Osteoblast (primary cell): ENCODE results near the gene CARD10. TPM values are rescaled to one million over a fixed set of nuclear protein-coding genes. Genes with fewer than 3 reads are reported as not detected.

Source experiments
- DNase-seq: peaks from one replicate; pipeline ENCODE4 v3.0.0; 2011; ENCODE audit warnings: low spot score, mixed read lengths; ENCODE audit not compliant: insufficient read length; ENCODE audit errors: missing footprints
- H2AFZ ChIP-seq: 2 replicates; pipeline ENCODE4 v1.6.0; 2011; ENCODE audit warnings: mild to moderate bottlenecking, low read length
- H3K27ac ChIP-seq: 2 replicates; pipeline ENCODE4 v1.5.1; 2011; ENCODE audit warnings: mild to moderate bottlenecking, low read depth, low read length, moderate library complexity
- H3K27me3 ChIP-seq: 2 replicates; pipeline ENCODE4 v1.6.0; 2012; ENCODE audit warnings: mild to moderate bottlenecking, control low read depth, inconsistent platforms, low read length, moderate library complexity; ENCODE audit not compliant: insufficient read depth
- H3K36me3 ChIP-seq: 2 replicates; pipeline ENCODE4 v1.5.1; 2011; ENCODE audit warnings: mild to moderate bottlenecking, low read length, control low read depth, moderate library complexity; ENCODE audit not compliant: insufficient read depth
- H3K4me1 ChIP-seq: 2 replicates; pipeline ENCODE4 v1.5.1; 2011; ENCODE audit warnings: mild to moderate bottlenecking, low read length, control low read depth, moderate library complexity; ENCODE audit not compliant: insufficient read depth
- H3K4me2 ChIP-seq: 2 replicates; pipeline ENCODE4 v1.6.0; 2011; ENCODE audit warnings: mild to moderate bottlenecking, low read length; ENCODE audit not compliant: insufficient read depth
- H3K4me3 ChIP-seq: fragments of 200-600 bp; sonication (generic); 3 replicates; pipeline ENCODE4 v1.5.1; 2012; ENCODE audit warnings: mild to moderate bottlenecking, low read length, inconsistent platforms; ENCODE audit not compliant: insufficient read depth
- H3K79me2 ChIP-seq: 2 replicates; pipeline ENCODE4 v1.6.0; 2012; ENCODE audit warnings: mild to moderate bottlenecking, low read length, control low read depth, inconsistent platforms; ENCODE audit not compliant: insufficient read depth
- H3K9me3 ChIP-seq: 2 replicates; pipeline ENCODE4 v1.5.1; 2011; ENCODE audit warnings: low read depth, low read length, control low read depth
- H4K20me1 ChIP-seq: 2 replicates; pipeline ENCODE4 v1.6.0; 2012; ENCODE audit warnings: mild to moderate bottlenecking, low read length, control low read depth; ENCODE audit not compliant: insufficient read depth
- total RNA-seq: library from RNA; depleted of rRNA; stranded (reverse); fragments of >200 nt; gene quantifications from 2 replicates; pipeline ENCODE4 v1.2.3, GENCODE V29; 2012
- TF ChIP-seq, protein P1 (sequence below): IDR thresholded peaks from 2 replicates; pipeline ENCODE4 v1.5.1; 2011; ENCODE audit warnings: mild to moderate bottlenecking, low read depth, low read length, moderate library complexity; ENCODE audit errors: extremely low read depth

Gene CARD10
- total RNA-seq, 1 donor = 11.9 TPM

- no peak overlapping the region for H3K27ac ChIP-seq
- no peak for DNase-seq
- no peak overlapping the region for H3K4me2 ChIP-seq
- H2AFZ ChIP-seq = no peak overlapping the region
- no peaks in the 10 kb centered on the region for H3K36me3 ChIP-seq
- peaks cover 18% of the 10 kb centered on the region for H3K4me1 ChIP-seq
- TF ChIP-seq, protein P1, sequence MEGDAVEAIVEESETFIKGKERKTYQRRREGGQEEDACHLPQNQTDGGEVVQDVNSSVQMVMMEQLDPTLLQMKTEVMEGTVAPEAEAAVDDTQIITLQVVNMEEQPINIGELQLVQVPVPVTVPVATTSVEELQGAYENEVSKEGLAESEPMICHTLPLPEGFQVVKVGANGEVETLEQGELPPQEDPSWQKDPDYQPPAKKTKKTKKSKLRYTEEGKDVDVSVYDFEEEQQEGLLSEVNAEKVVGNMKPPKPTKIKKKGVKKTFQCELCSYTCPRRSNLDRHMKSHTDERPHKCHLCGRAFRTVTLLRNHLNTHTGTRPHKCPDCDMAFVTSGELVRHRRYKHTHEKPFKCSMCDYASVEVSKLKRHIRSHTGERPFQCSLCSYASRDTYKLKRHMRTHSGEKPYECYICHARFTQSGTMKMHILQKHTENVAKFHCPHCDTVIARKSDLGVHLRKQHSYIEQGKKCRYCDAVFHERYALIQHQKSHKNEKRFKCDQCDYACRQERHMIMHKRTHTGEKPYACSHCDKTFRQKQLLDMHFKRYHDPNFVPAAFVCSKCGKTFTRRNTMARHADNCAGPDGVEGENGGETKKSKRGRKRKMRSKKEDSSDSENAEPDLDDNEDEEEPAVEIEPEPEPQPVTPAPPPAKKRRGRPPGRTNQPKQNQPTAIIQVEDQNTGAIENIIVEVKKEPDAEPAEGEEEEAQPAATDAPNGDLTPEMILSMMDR = no peak
- H3K79me2 ChIP-seq = no peaks in the 10 kb centered on the region
- peaks cover 2% of the 10 kb centered on the region for H3K9me3 ChIP-seq
- no peak overlapping the region for H3K4me3 ChIP-seq
- no peaks in the 10 kb centered on the region for H3K27me3 ChIP-seq
- no peaks in the 10 kb centered on the region for H4K20me1 ChIP-seq
These were observed 68.0 kb downstream of the CARD10 start for GRCh38 chr22:37451218-37451617.

DNA sequence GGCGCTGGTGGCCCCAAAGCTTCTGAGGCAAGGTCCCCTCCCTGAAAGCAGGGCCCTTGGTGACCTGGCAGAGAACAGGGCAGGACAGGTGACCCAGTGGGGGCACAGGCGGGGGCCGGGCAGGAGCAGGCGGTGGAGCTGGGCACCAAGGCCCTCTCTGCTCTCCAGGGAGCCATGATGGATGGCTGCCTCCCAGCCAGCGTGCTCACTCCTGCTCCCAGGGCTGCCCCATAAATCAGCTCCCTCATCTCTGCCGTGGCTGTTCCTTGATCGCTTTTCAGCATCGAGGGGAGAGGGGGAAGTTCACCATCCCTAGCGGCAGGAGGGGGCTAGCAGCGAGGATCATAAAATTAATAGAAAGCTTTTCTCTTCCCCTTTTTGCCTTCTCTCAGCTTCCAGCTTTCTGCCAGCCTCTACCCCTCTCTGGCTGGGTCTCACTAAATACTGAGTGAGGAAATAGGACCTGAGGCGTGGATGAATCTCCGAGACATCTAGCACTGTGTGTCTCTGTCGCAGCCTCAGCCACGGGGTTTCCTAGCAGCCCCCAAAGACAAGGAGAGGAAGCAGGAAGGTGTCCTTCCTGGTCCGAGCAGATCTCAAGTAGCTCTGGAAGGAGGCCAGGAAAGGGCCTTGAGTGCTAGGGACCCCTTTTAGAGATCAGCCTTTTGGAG, 69.7 kb downstream of the CARD10 start:
- H3K27ac ChIP-seq = no peak overlapping the region
- H3K4me2 ChIP-seq = no peak overlapping the region
- H3K36me3 ChIP-seq = no peaks in the 10 kb centered on the region
- no peak overlapping the region for H2AFZ ChIP-seq
- H4K20me1 ChIP-seq = no peaks in the 10 kb centered on the region
- DNase-seq = no peak
- H3K27me3 ChIP-seq = no peaks in the 10 kb centered on the region
- TF ChIP-seq, protein P1 = no peak
- H3K79me2 ChIP-seq = no peaks in the 10 kb centered on the region
- peaks cover under 1% of the 10 kb centered on the region for H3K4me1 ChIP-seq
- H3K9me3 ChIP-seq = peaks cover 2% of the 10 kb centered on the region
- no peak overlapping the region for H3K4me3 ChIP-seq

DNA sequence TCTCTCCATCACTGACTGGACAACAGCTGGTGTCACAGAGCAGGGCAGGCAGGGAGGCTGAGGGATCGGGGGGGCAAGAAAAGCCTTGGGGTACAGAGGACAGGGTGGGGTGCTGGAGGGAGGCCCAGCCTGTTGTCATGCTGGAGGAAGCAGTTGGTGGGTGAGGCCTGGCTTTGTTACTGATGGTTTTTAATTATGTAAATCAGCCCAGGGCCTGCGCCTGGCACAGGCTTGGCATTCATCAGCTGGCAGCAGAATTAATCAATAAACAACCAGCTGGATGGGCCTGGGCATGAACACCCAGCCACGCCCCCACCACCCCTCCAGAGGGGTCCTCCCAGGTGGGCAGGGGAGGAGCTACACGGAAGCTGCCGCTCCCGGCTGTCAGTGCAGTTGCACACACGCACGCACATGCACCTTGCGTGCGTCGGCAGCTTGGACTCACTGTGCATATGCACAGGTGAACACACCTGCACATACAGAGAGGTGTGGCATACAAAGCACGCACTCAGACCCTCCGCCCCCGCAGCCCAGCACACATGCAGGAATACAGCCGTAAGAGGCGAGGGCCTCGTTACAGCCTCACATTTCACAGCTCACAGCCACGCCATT, 70.6 kb downstream of the CARD10 start:
- Histone ChIP-seq H3K27me3 (no peaks in the 10 kb centered on the region), H3K36me3 (no peaks in the 10 kb centered on the region), H3K4me2 (no peak overlapping the region), H3K79me2 (no peaks in the 10 kb centered on the region), H3K9me3 (peaks cover 2% of the 10 kb centered on the region), H3K4me1 (no peaks in the 10 kb centered on the region), H2AFZ (no peak overlapping the region), H4K20me1 (no peaks in the 10 kb centered on the region), H3K4me3 (no peak overlapping the region), H3K27ac (no peak overlapping the region)
- no peak for DNase-seq
- TF ChIP-seq, protein P1 = no peak

DNA sequence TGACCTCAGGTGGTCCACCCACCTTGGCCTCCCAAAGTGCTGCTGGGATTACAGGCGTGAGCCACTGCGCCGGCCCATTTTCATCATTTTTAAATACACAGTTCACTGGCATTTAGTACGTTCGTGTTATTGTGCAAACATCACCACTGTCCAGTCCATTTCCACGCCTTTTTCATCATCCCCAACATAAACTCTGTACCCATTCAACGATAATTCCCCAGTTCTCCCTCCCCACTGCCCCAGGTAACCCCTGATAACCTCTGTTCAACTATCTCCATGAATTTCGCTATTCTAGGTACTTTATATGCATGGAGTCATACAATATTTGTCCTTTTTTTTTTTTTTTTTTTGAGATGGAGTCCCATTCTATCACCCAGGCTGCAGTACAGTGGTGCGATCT, 73.7 kb downstream of the CARD10 start:
- Histone ChIP-seq H3K4me2 (no peak overlapping the region), H3K9me3 (peaks cover 3% of the 10 kb centered on the region), H3K27ac (no peak overlapping the region), H3K4me3 (no peak overlapping the region), H3K4me1 (no peaks in the 10 kb centered on the region), H3K27me3 (no peaks in the 10 kb centered on the region), H3K79me2 (no peaks in the 10 kb centered on the region), H3K36me3 (no peaks in the 10 kb centered on the region), H4K20me1 (no peaks in the 10 kb centered on the region), H2AFZ (no peak overlapping the region)
- DNase-seq = no peak
- TF ChIP-seq, protein P1 = no peak
